ENCODE results near the gene IFT172. TPM values are rescaled to one million over a fixed set of nuclear protein-coding genes. Genes with fewer than 3 reads are reported as not detected.

The IFT172 gene
- total RNA-seq, 1 experiment from 2014 or later = 13.7 TPM

GRCh38 chr2:27518782-27519113 lies 29.2 kb upstream of the IFT172 start:
- H3K9me2 ChIP-seq (ENCODE audit: insufficient read depth) = no peaks in the 10 kb centered on the region
- no peak overlapping the region for H3K27ac ChIP-seq (ENCODE audit: low read depth, low read length)
- H2AFZ ChIP-seq (ENCODE audit: low read depth, low read length, poor library complexity, severe bottlenecking) = no peak overlapping the region
- no peak overlapping the region for H3K9ac ChIP-seq (ENCODE audit: low read length)
- H3K4me3 ChIP-seq (replicated peaks in 1 of 2; ENCODE audit: low read depth in 1 of 2, low read length in 2 of 2) = no peak overlapping the region
- RAD21 ChIA-PET (ENCODE audit: low non-redundant PET in 1 of 2, low total read pairs in 2 of 2, uncharacterized antibody in 2 of 2, unreplicated experiment in 2 of 2) = no interaction called here
- H3K4me1 ChIP-seq (ENCODE audit: control insufficient read depth in 1 of 2, insufficient read depth in 2 of 2, low read length in 2 of 2) = no peaks in the 10 kb centered on the region
- DNase-seq (ENCODE audit: low read depth, low spot score) = no peak
- TF ChIP-seq POLR2AphosphoS5 (IDR thresholded peaks at IDR 0.05; ENCODE audit: low read depth, low read length) = no peak
- no peaks in the 10 kb centered on the region for H4K20me1 ChIP-seq (ENCODE audit: insufficient read depth)
- H3K79me2 ChIP-seq (ENCODE audit: insufficient read depth, low read length) = no peaks in the 10 kb centered on the region
- intact Hi-C loops (cut with micrococcal nuclease) = no loop called here
- BruUV-seq (replicated peaks) = no TSS peak
- ATAC-seq = no peak
- H3K36me3 ChIP-seq (ENCODE audit: control insufficient read depth in 1 of 2, insufficient read depth in 2 of 2, low read length in 2 of 2) = no peaks in the 10 kb centered on the region
- no peak overlapping the region for H3K4me2 ChIP-seq (ENCODE audit: low read length)
- CTCF ChIA-PET = no interaction called here
- no peaks in the 10 kb centered on the region for H3K27me3 ChIP-seq (ENCODE audit: insufficient read depth, low read length)
- H3K9me3 ChIP-seq (ENCODE audit: control insufficient read depth in 1 of 2, insufficient read depth in 1 of 2, low read depth in 1 of 2, low read length in 2 of 2) = no peaks in the 10 kb centered on the region
- POLR2A ChIA-PET = no interaction called here

GRCh38 chr2:27518113-27518781 lies 28.7 kb upstream of the IFT172 start:
- no peak overlapping the region for H2AFZ ChIP-seq (ENCODE audit: low read depth, low read length, poor library complexity, severe bottlenecking)
- CTCF ChIA-PET = no interaction called here
- H3K4me2 ChIP-seq (ENCODE audit: low read length) = no peak overlapping the region
- POLR2A ChIA-PET = no interaction called here
- no TSS peak for BruUV-seq (replicated peaks)
- no peaks in the 10 kb centered on the region for H3K9me2 ChIP-seq (ENCODE audit: insufficient read depth)
- H3K9ac ChIP-seq (ENCODE audit: low read length) = no peak overlapping the region
- no peaks in the 10 kb centered on the region for H4K20me1 ChIP-seq (ENCODE audit: insufficient read depth)
- no peaks in the 10 kb centered on the region for H3K36me3 ChIP-seq (ENCODE audit: control insufficient read depth in 1 of 2, insufficient read depth in 2 of 2, low read length in 2 of 2)
- DNase-seq (ENCODE audit: low read depth, low spot score) (no peak), ATAC-seq (no peak)
- no peaks in the 10 kb centered on the region for H3K27me3 ChIP-seq (ENCODE audit: insufficient read depth, low read length)
- H3K79me2 ChIP-seq (ENCODE audit: insufficient read depth, low read length) = no peaks in the 10 kb centered on the region
- H3K4me1 ChIP-seq (ENCODE audit: control insufficient read depth in 1 of 2, insufficient read depth in 2 of 2, low read length in 2 of 2) = no peaks in the 10 kb centered on the region
- TF ChIP-seq CEBPB (IDR thresholded peaks at IDR 0.05; ENCODE audit: low read depth) = no peak
- TF ChIP-seq ATF3 (IDR thresholded peaks at IDR 0.05) = no peak
- TF ChIP-seq ZFX (IDR thresholded peaks at IDR 0.05) = no peak
- no peak for TF ChIP-seq CTCF (IDR thresholded peaks at IDR 0.05 in 2 of 3, conservative IDR thresholded peaks at IDR 0.05 in 1 of 3; ENCODE audit: borderline replicate concordance in 1 of 3, insufficient read depth in 1 of 3, low read depth in 2 of 3, low read length in 2 of 3)
- no peak for TF ChIP-seq ZNF274 (IDR thresholded peaks at IDR 0.05; ENCODE audit: low read depth, low read length)
- TF ChIP-seq SIN3A (IDR thresholded peaks at IDR 0.05; ENCODE audit: low read depth) = no peak
- TF ChIP-seq ELF1 (IDR thresholded peaks at IDR 0.05; ENCODE audit: borderline replicate concordance, low read depth) = no peak
- TF ChIP-seq CBX3 (IDR thresholded peaks at IDR 0.05; ENCODE audit: low read depth) = no peak
- TF ChIP-seq ZBTB33 (IDR thresholded peaks at IDR 0.05; ENCODE audit: extremely low read depth, insufficient replicate concordance, low read length) = no peak
- no peak for TF ChIP-seq POLR2A (IDR thresholded peaks at IDR 0.05; ENCODE audit: borderline replicate concordance, extremely low read depth, insufficient read depth, insufficient read length)
- TF ChIP-seq SP1 (IDR thresholded peaks at IDR 0.05; ENCODE audit: low read depth) = no peak
- TF ChIP-seq MAX (IDR thresholded peaks at IDR 0.05) = no peak
- TF ChIP-seq EGR1 (IDR thresholded peaks at IDR 0.05; ENCODE audit: low read depth) = no peak
- no peak for TF ChIP-seq YY1 (IDR thresholded peaks at IDR 0.05; ENCODE audit: extremely low read depth, insufficient replicate concordance, low read depth, low read length)
- no peak for TF ChIP-seq RAD21 (IDR thresholded peaks at IDR 0.05; ENCODE audit: low read depth)
- intact Hi-C loops (cut with micrococcal nuclease) = no loop called here
- no peaks in the 10 kb centered on the region for H3K9me3 ChIP-seq (ENCODE audit: control insufficient read depth in 1 of 2, insufficient read depth in 1 of 2, low read depth in 1 of 2, low read length in 2 of 2)
- RAD21 ChIA-PET (ENCODE audit: low non-redundant PET in 1 of 2, low total read pairs in 2 of 2, uncharacterized antibody in 2 of 2, unreplicated experiment in 2 of 2) = no interaction called here
- H3K4me3 ChIP-seq (replicated peaks in 1 of 2; ENCODE audit: low read depth in 1 of 2, low read length in 2 of 2) = no peak overlapping the region
- H3K27ac ChIP-seq (ENCODE audit: low read depth, low read length) = no peak overlapping the region

Measured in HCT116 (cell line).